C4-2B (cell line): Measurements from ENCODE around the gene PARD3.

Experiments
- H3K27ac ChIP-seq: fragments of 450-650 bp; 2 replicates; pipeline ENCODE4 v1.5.1; 2017
- ZFX ChIP-seq: fragments of 450-650 bp; IDR thresholded peaks from 2 replicates; pipeline ENCODE4 v1.6.1; 2017
- TF ChIP-seq, protein P1 (sequence below): fragments of 450-650 bp; conservative IDR thresholded peaks from 2 replicates; pipeline ENCODE4 v1.5.1; 2017; ENCODE audit warnings: mild to moderate bottlenecking

The PARD3 gene

DNA sequence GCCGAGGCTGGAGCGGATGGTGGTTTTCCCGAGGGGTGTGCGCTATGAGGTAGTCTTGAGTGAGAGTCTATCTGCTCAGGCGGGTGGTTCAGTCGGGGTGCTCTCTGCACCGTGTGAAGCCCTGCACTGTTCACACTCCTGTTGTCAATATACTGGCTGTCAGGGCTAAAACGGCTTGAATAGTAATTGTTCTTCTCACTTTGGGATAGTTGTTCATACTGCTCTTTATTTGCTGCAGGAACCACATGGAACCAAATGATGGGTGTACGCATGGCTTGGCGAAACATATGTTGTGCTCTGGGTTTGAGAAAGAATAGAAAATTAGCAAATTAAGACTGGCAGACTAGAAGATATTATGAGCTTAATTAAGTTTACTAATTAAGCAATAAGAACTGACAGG is 432.5 kb downstream of the PARD3 start:
- no peak for TF ChIP-seq ZFX
- TF ChIP-seq, protein P1, sequence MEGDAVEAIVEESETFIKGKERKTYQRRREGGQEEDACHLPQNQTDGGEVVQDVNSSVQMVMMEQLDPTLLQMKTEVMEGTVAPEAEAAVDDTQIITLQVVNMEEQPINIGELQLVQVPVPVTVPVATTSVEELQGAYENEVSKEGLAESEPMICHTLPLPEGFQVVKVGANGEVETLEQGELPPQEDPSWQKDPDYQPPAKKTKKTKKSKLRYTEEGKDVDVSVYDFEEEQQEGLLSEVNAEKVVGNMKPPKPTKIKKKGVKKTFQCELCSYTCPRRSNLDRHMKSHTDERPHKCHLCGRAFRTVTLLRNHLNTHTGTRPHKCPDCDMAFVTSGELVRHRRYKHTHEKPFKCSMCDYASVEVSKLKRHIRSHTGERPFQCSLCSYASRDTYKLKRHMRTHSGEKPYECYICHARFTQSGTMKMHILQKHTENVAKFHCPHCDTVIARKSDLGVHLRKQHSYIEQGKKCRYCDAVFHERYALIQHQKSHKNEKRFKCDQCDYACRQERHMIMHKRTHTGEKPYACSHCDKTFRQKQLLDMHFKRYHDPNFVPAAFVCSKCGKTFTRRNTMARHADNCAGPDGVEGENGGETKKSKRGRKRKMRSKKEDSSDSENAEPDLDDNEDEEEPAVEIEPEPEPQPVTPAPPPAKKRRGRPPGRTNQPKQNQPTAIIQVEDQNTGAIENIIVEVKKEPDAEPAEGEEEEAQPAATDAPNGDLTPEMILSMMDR: no peak
- no peak overlapping the region for H3K27ac ChIP-seq

DNA sequence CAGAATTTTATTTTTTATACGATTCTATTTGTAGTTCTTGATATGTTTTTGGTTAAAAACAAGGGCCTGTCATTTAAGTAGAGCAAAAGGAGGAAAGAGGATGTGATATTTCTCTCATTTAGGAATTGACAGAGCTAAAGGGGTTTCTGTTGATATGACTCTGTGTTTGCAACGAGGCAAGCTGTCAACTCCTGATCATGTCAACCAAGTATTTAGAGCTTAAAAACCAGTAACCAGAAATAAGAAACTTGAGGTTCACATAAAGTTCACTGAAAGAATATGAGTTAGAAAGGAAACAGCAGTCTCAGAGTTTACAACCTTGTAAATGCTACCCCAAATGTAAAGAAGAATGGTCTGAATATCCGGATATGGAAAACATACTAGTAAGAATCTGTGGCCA is 434.2 kb downstream of the PARD3 start:
- TF ChIP-seq ZFX: no peak
- TF ChIP-seq, protein P1: no peak
- H3K27ac ChIP-seq: no peak overlapping the region

DNA sequence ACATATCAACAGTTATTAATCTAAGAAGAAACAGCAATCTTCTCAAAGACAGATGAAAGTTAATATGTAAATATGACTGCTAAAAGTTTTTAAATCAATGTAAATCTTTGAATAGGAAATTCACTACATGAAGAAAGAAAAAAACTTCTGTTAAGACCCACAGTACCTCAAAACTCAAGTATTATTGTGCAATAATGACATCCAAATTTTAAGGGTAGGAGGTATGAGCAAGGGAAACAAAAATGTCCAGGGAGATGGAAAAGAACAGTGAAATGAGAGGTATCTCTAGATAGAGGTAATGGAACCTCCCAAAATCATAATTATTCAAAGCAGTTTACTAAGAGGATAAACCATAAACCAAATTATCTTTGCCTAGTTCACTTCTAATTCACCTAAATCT is 436.8 kb downstream of the PARD3 start:
- TF ChIP-seq, protein P1: no peak
- TF ChIP-seq ZFX: no peak
- H3K27ac ChIP-seq: no peak overlapping the region

DNA sequence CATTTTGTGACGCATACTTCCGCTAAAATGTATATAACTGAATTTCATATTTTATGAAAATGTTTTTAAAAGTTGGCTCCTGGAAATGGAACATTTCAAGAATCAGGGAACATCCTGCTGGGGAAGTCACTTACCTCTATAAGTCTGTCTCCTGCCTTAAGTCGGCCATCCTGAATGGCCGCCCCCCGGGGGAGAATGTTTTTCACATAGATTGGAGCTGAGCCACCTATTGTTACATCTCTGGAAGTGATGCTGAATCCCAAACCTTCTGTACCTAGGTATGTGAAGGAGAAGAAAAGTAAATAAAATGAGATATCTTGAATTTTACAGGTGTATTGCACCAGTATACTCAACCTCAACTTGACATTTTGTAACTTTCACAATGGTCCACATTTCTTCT is 437.3 kb downstream of the PARD3 start:
- TF ChIP-seq, protein P1: no peak
- TF ChIP-seq ZFX: no peak
- no peak overlapping the region for H3K27ac ChIP-seq

DNA sequence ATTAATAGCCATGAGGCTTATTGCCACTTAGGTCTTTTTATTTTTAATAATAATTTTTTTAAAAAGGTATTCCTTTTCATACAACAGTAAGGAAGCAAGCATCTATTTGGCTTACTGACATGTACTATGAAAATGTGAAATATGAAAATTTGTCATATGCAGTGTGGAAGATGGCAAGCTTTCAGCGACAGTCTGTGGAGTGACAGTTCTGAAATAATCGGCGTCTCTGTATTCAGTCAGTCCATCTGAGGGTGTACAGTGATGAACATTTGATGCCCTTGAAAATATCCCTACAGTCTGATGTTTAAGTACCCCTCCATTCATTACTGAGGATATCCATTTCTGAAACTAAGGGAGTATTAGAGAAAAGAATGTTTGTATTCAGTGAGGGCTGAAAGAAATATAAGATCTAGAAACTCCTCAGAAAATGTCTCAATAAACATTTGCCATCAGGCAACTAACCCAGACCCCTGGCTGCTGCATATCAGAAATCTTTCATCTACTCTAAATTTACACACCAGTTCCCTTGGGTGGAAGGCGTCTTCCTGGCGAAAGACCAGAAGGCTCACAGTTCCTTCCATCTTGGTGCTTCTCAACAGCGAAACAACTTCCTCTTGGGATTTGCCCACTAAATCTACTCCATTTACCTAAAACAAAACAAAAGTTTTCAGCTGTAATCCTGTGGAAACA is 440.6 kb downstream of the PARD3 start:
- no peak for TF ChIP-seq ZFX
- TF ChIP-seq, protein P1: no peak
- no peak overlapping the region for H3K27ac ChIP-seq

DNA sequence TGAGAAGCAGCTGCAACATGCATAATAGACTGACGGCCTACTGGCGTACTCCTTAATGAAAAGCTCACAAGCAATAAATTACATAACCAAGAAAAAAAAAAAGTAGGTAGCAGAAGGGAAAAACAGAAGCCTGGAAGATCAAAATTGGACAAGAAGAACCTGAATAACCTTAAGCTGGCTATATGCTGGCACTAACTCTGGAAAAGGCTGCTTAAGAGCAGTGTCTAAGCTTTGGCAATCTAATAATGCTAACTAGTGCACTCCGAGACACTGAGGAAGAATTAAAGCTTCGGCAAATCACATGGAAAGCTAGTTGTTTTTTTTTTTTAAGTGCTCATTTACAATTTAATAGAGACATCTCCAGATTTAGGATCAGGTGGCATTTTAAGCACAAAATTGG is 441.9 kb downstream of the PARD3 start:
- no peak for TF ChIP-seq ZFX
- TF ChIP-seq, protein P1: no peak
- no peak overlapping the region for H3K27ac ChIP-seq

DNA sequence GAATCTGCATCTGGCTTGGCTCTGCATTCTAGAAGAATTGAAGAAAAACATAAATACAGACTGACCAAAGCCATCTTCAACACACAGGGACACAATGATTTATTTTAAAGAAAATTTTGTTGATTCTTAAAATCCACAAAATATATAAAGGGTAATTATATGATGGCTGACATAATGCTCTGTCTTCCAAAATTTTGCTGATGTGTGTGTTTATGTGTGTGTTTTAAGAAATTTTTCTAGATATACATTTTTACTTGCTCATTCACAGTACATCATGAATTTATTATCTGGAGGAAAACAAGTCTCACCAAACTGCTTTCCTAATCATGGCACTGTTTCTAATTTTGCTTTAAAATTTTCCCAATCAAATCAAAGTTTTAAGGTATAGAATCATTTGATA is 442.6 kb downstream of the PARD3 start:
- no peak for TF ChIP-seq ZFX
- TF ChIP-seq, protein P1: no peak
- no peak overlapping the region for H3K27ac ChIP-seq
